Kidney (tissue), 14 donors: ENCODE data around the gene KRT1. TPM values are rescaled to one million over a fixed set of nuclear protein-coding genes. Genes with fewer than 3 reads are reported as not detected.

Experiments
- DNase-seq, 5 donors: peaks; one replicate each; pipeline ENCODE4 v3.0.0-alpha.2; 2013 to 2020
- FAIRE-seq: peaks from 2 replicates; lab custom pipeline; 2012; peaks lifted over from hg19 to GRCh38; lab: Jason Lieb, UNC
- H3K27ac ChIP-seq, 2 donors: one replicate each; pipeline ENCODE4 v1.7.0; 2013; ENCODE audit warnings: low read depth in 2 of 2, low read length in 2 of 2, inconsistent platforms in 1 of 2
- H3K27me3 ChIP-seq: one replicate; pipeline ENCODE4 v1.7.1; 2013; ENCODE audit warnings: low read length, inconsistent platforms; ENCODE audit not compliant: control insufficient read depth, insufficient read depth
- H3K36me3 ChIP-seq, 3 donors: one replicate each; pipeline versions ENCODE4 v1.7.0 to v1.7.1; 2013; ENCODE audit warnings: low read length in 3 of 3, control low read depth in 1 of 3, inconsistent platforms in 1 of 3; ENCODE audit not compliant: insufficient read depth in 3 of 3, control insufficient read depth in 2 of 3
- H3K4me1 ChIP-seq, 3 donors: one replicate each; pipeline versions ENCODE4 v1.7.0 to v1.7.1; 2013; ENCODE audit warnings: low read length in 3 of 3, inconsistent platforms in 1 of 3, low read depth in 1 of 3; ENCODE audit not compliant: control insufficient read depth in 2 of 3, insufficient read depth in 2 of 3
- H3K4me3 ChIP-seq, 3 donors: one replicate each; pipeline versions ENCODE4 v1.7.0 to v1.8.1; 2013; ENCODE audit warnings: low read length in 3 of 3, control low read depth in 1 of 3, inconsistent platforms in 1 of 3
- H3K9ac ChIP-seq, 3 donors: one replicate each; pipeline versions ENCODE4 v1.7.0 to v1.7.1; 2013; ENCODE audit warnings: low read length in 3 of 3, control low read depth in 1 of 3, inconsistent platforms in 1 of 3
- H3K9me3 ChIP-seq, 3 donors: one replicate each; pipeline versions ENCODE4 v1.7.0 to v1.7.1; 2013; ENCODE audit warnings: low read length in 3 of 3, control low read depth in 1 of 3, inconsistent platforms in 1 of 3; ENCODE audit not compliant: control insufficient read depth in 2 of 3, insufficient read depth in 1 of 3
- intact Hi-C: fragments of 100-400 bp; cut with DNase I; formaldehyde crosslinking; loops from one replicate; pipeline ENCODE4 v1.11.1; 2022
- polyA plus RNA-seq: library from polyadenylated mRNA; stranded (reverse); fragments of 350-450 nt; fragmentation: Illumina TruSeq; extraction: RNeasy Lipid Tissue Mini Kit (QIAGEN cat#74804); gene quantifications from one replicate; pipeline ENCODE4 v1.2.3, GENCODE V29; 2014; ENCODE audit warnings: low read depth, low replicate concordance; ENCODE audit not compliant: insufficient read depth
- total RNA-seq: library from RNA; stranded (reverse); fragmentation: NEBNext Ultra II Directional; extraction: Animal tissue kit (Norgen Biotek cat#: 25700); gene quantifications from one replicate; pipeline ENCODE4 v1.2.1, GENCODE V29; 2021
- TF ChIP-seq, protein P1 (sequence below): IDR thresholded peaks from 3 replicates; pipeline ENCODE4 v1.5.1; 2012; ENCODE audit warnings: mild to moderate bottlenecking, moderate library complexity, borderline replicate concordance; ENCODE audit not compliant: insufficient read depth; ENCODE audit errors: extremely low read depth
- donor health status: control.
- donor health status: control.
- donor health status: control.
- donor health status: control.
- donor health status: control.
- donor health status: DM: yes; HTN: yes; CAD: no.
- donor health status: Normal renal cell carcinoma (clear cell type).

Gene KRT1
- total and polyA plus RNA-seq, 2 donors from 2014 or later = not detected

DNA sequence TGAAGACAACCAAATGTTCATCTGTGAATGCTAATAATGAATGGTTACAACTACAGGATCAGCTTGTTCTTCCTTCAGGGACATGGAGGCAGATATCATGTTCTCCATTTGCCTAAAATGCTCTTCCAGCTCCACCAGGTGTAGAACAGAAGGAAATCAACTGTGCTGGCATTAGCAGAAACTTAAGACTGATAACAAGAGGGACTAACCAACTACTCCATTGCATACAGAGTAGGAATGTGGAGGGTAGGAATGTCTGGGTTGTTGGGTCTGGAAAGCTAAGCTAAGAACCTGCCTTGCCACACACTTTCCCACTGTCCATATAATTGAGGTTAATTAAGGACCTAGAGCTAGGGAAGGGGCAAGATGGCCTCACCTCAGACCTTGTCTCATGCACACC, 16.8 kb downstream of the KRT1 start:
- H3K27ac ChIP-seq = no peak overlapping the region
- intact Hi-C loops = no loop called here
- H3K36me3 ChIP-seq = no peaks in the 10 kb centered on the region
- no peak overlapping the region for H3K9ac ChIP-seq
- no peak overlapping the region for H3K4me3 ChIP-seq
- H3K27me3 ChIP-seq = no peaks in the 10 kb centered on the region
- FAIRE-seq (no peak), DNase-seq (no peak)
- H3K9me3 ChIP-seq = no peaks in the 10 kb centered on the region
- H3K4me1 ChIP-seq = no peaks in the 10 kb centered on the region
- TF ChIP-seq, protein P1, sequence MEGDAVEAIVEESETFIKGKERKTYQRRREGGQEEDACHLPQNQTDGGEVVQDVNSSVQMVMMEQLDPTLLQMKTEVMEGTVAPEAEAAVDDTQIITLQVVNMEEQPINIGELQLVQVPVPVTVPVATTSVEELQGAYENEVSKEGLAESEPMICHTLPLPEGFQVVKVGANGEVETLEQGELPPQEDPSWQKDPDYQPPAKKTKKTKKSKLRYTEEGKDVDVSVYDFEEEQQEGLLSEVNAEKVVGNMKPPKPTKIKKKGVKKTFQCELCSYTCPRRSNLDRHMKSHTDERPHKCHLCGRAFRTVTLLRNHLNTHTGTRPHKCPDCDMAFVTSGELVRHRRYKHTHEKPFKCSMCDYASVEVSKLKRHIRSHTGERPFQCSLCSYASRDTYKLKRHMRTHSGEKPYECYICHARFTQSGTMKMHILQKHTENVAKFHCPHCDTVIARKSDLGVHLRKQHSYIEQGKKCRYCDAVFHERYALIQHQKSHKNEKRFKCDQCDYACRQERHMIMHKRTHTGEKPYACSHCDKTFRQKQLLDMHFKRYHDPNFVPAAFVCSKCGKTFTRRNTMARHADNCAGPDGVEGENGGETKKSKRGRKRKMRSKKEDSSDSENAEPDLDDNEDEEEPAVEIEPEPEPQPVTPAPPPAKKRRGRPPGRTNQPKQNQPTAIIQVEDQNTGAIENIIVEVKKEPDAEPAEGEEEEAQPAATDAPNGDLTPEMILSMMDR = no peak

DNA sequence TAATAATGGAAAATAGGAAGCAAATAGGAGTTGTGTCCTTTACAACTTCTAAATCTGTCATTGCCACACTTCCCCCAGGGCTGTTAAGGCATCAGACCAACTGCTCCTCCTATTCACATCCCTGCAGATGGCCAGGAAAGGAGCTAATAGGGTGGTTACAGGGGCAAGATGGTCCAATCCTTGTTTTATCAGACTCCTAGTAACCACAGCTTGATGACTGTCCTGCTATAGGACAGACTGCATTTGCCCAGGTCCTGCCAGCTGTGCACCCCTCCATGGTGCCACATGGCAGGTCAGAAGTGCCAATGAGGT, 17.3 kb downstream of the KRT1 start:
- Histone ChIP-seq H3K4me3 (no peak overlapping the region), H3K9ac (no peak overlapping the region), H3K27me3 (no peaks in the 10 kb centered on the region), H3K9me3 (no peaks in the 10 kb centered on the region), H3K36me3 (no peaks in the 10 kb centered on the region), H3K4me1 (no peaks in the 10 kb centered on the region), H3K27ac (no peak overlapping the region)
- intact Hi-C loops = no loop called here
- FAIRE-seq = no peak
- TF ChIP-seq, protein P1 = no peak
- DNase-seq = no peak

DNA sequence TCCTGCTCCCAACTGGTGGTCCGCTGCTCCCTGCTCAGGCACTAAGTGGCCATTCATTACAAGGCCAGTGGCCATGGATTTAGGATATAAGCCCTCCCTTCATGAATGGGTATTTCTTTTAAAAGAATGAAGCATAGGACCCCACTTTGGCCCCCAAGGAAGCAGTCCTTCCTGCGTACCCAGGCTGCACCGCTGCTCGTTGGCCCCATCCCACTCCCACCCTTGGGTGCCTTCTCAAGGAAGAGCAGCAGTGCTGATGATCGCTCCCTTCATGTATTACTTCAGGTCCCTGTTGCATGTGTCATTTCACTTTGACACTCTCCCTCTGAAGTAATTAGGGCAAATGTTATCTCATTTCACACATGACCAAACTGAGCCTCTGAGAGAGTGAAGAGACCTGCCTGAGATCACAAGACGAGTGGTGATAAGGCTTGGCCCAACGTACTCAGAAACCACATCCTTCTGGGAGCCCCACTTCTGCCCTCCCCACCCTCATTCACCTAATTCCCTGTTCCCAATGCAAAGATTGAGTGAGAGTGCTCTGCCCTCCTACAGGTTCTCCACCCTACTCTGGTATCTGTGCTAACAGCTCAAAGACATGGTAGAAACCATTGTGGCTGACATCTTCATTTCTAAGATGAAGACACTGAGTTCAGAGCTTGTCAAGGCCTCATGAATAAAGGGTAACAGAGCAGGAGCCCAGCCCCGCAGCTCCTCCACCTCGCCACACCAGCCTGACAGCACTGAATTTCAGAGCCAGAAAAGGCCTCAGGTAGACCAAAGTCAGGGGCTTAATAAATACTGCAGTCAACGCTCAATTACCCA, 17.9 kb downstream of the KRT1 start:
- Histone ChIP-seq H3K9ac (no peak overlapping the region), H3K27me3 (no peaks in the 10 kb centered on the region)
- intact Hi-C loops = no loop called here

More for the DNA sequence above, 17.9 kb downstream of the KRT1 start:
- DNase-seq (no peak), FAIRE-seq (no peak)
- Histone ChIP-seq H3K4me3 (no peak overlapping the region), H3K4me1 (no peaks in the 10 kb centered on the region), H3K9me3 (no peaks in the 10 kb centered on the region), H3K36me3 (no peaks in the 10 kb centered on the region), H3K27ac (no peak overlapping the region)
- TF ChIP-seq, protein P1 = no peak
